GM12874 (cell line): ENCODE results near the gene ZBTB40.

Source experiments
- TF ChIP-seq, protein P1 (sequence below): IDR thresholded peaks from 2 replicates; pipeline ENCODE4 v1.5.1; 2011; ENCODE audit warnings: low read depth, mild to moderate bottlenecking, control low read depth, low read length, moderate library complexity; ENCODE audit not compliant: insufficient read depth

ZBTB40 gene

DNA sequence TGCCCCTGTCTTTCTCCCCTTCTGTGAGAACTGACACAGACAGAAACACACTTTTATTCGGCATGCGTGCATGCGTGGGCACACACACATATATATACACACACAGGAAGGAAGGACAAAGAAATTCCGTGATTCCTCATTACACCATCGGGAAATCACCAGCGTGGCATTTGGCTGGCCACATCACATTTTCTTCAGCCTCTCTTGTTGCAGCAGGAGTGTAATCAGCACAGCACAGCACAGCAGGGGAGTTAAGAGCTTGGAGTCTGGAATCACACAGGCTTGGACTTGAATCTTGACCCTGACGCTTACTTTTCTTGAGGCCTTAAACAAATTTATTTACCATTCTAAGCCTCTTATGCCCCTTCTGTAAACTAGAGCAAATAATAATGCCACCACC, 66.3 kb downstream of the ZBTB40 start:
- TF ChIP-seq, protein P1, sequence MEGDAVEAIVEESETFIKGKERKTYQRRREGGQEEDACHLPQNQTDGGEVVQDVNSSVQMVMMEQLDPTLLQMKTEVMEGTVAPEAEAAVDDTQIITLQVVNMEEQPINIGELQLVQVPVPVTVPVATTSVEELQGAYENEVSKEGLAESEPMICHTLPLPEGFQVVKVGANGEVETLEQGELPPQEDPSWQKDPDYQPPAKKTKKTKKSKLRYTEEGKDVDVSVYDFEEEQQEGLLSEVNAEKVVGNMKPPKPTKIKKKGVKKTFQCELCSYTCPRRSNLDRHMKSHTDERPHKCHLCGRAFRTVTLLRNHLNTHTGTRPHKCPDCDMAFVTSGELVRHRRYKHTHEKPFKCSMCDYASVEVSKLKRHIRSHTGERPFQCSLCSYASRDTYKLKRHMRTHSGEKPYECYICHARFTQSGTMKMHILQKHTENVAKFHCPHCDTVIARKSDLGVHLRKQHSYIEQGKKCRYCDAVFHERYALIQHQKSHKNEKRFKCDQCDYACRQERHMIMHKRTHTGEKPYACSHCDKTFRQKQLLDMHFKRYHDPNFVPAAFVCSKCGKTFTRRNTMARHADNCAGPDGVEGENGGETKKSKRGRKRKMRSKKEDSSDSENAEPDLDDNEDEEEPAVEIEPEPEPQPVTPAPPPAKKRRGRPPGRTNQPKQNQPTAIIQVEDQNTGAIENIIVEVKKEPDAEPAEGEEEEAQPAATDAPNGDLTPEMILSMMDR, result no peak

DNA sequence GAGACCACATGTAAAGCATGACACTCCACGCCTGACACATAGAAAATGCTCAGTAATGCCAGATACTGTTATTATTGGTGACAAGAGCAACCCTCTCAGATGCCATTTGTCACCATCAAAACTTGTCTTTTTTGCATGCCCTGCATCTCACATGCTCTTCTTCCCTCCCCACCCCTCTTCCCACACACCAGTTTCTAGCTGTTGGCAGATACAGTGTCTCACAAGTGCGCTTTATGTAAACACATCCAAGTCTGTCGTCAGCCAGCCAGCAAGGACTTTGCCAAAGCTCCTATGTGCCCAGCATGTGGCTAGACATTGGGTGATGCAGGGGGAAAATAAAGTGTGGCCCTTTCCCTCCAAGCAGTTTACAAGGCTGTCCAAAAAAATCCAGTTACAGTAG, 66.7 kb downstream of the ZBTB40 start:
- TF ChIP-seq, protein P1, result no peak

DNA sequence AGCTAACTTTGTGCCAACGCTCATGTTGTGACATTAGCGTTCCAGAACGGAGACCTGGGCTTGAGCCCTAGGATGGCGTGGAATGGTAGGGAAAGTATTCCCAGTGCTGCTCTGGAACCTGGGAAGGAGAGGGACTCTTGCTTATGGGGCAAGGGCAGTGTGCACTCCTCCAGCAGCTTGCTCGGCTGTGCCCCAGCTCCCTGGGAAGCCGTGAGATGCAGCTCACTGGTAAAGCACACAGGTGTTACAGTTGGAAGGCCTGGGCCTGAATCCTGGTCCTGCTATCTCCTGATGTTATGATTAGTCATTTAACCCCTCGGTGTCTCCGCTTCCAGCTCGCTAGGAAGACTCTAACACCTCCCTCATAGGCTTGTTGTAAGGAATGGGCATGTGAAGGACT, 69.2 kb downstream of the ZBTB40 start:
- TF ChIP-seq, protein P1, result no peak

DNA sequence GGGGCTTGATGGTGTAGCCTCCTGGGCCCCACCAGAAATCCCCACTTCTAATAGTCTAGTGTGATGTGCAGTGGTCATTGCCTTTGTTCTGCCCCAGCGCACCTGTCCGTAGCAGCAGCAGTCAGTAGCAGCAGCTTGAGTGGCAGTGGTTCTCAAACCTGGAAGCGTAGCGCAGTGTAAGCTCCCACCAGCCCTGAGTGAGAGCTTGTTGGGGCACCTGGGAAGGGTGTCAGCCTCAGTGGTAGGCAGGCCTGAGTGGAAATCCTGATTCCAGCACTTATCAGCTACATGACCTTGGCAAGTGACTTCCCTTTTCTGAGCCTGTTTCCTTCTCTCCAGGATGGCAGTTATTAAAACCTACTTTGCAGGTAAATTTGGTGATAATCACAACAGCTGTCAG, 70.0 kb downstream of the ZBTB40 start:
- TF ChIP-seq, protein P1, result no peak

DNA sequence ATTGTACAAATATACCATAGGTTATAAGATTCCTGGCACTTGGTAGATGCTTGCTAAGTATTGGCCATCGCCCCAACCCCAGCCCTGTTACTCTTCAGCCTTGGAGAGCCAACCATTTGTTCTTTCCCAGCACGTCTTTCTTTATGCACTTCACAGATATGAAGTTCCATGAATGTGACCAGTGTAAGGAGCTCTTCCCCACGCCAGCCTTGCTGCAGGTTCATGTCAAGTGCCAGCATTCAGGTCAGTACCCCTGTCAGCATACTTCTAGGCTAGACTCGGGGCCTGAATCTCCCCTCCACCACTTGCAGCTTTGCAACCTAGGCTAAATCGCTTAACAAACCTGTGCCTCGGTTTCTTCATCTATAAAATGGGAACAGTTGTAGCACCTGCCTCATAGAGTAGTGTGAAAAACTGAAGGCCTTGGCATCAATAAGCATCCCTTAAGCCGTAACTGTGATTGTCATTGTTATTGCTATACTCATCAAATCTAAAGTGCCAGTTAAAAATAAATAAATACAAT, 70.6 kb downstream of the ZBTB40 start:
- TF ChIP-seq, protein P1, result no peak

DNA sequence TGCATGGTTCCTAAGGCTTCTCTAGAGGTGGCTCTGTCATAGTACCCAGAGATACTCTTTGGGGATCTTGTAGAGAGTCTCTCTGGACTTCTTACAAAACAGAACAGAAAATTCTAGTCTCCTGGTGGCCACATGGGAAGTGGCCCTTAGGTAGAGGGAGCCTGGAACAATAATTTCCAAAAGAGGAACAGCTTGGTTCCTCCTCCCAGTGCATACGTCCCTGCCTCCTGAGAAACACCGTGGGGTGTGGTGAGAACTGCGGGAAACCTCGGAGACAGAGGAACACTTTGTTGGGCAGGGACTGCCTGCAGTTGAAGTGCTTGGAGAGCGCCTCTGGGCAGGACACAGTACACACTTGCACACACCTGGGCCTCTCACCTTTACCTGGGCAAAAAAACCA, 72.8 kb downstream of the ZBTB40 start:
- TF ChIP-seq, protein P1, result no peak

DNA sequence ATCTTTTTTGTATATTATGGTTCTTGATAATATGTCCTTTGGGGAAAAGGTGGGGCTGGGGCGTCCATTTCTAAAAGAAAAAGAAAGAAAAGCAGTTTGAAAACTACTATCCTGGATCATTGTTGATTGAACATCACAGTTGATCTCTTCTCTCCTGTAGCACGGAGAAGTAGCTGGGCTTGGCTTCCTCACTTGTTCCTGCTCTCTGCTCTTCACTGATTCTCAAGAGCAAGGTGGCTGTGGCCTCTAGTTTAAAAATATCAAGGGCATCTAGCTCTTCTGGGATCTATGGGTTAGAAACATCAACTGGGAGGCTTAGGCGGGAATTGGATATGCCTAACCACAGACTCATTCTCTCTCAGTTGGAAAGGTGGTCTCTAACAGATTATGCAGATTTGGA, 73.6 kb downstream of the ZBTB40 start:
- TF ChIP-seq, protein P1, result no peak
